Ovary (tissue), 9 donors: ENCODE measurements around the gene F3. TPM values are rescaled to one million over a fixed set of nuclear protein-coding genes. Genes with fewer than 3 reads are reported as not detected.

Experiments used
- DNase-seq, 5 donors: peaks; one replicate each; pipeline ENCODE4 v3.0.0-alpha.2; 2019 to 2020
- H3K27ac ChIP-seq, 2 donors: fragments of 200-600 bp; one replicate each; pipeline versions ENCODE4 v1.5.1 to v1.8.0; 2019 to 2022
- H3K27me3 ChIP-seq: fragments of 200-600 bp; one replicate; pipeline ENCODE4 v1.8.0; 2022
- H3K36me3 ChIP-seq: fragments of 200-600 bp; sonication (generic); one replicate; pipeline ENCODE4 v1.5.1; 2019
- H3K4me1 ChIP-seq: one replicate; pipeline ENCODE4 v1.8.1; 2013; ENCODE audit warnings: mild to moderate bottlenecking, moderate library complexity; ENCODE audit not compliant: insufficient read depth
- H3K4me3 ChIP-seq: fragments of 200-600 bp; sonication (generic); one replicate; pipeline ENCODE4 v1.5.1; 2017
- H3K9me3 ChIP-seq, 2 donors: fragments of 200-600 bp in 1 of 2; sonication (generic) in 1 of 2; one replicate each; pipeline versions ENCODE4 v1.5.1 to v1.8.1; 2013 to 2019; ENCODE audit warnings: mild to moderate bottlenecking in 1 of 2, moderate library complexity in 1 of 2
- EP300 ChIP-seq: sonication (generic); formaldehyde crosslinking; IDR thresholded peaks from one replicate; pipeline ENCODE4 v1.6.1; 2017; ENCODE audit warnings: antibody characterized with exemption
- POLR2A ChIP-seq: fragments of 450-650 bp; IDR thresholded peaks from one replicate; pipeline ENCODE4 v1.6.1; 2017; ENCODE audit warnings: antibody characterized with exemption, mild to moderate bottlenecking, moderate library complexity
- WGBS, 3 donors: extraction: QIAGEN DNeasy Blood & Tissue Kit in 1 of 3; methylation state at CpG; one replicate each; pipeline versions ENCODE4 v1.1.5 to v1.1.7; 2013 to 2017; 5-methylcytosine and 5-hydroxymethylcytosine counted together
- intact Hi-C, 4 donors: fragments of 100-400 bp; cut with DNase I; formaldehyde crosslinking; loops; one replicate each; pipeline versions ENCODE4 v1.11.0 to v1.15.1; 2022 to 2023
- polyA plus RNA-seq, 2 donors: library from polyadenylated mRNA; stranded (reverse); fragments of 200-250 nt in 1 of 2; fragments of 350-450 nt in 1 of 2; fragmentation: Illumina TruSeq in 1 of 2; extraction: RNeasy Lipid Tissue Mini Kit (QIAGEN cat#74804) in 1 of 2; gene quantifications; one replicate each; pipeline ENCODE4 v1.2.3, GENCODE V29; 2013 to 2014
- total RNA-seq, 7 donors: library from RNA; depleted of rRNA in 2 of 7; stranded (reverse); fragments of >200 nt in 2 of 7; fragmentation: NEBNext Ultra II Directional in 3 of 7; extraction: Animal tissue kit (Norgen Biotek cat#: 25700) in 3 of 7; gene quantifications; one replicate each; pipeline versions ENCODE4 v1.1.0 to v1.2.4, GENCODE V29; 2016 to 2023
- TF ChIP-seq, protein P1 (sequence below), 3 donors: fragments of 450-650 bp in 2 of 3; fragments of 200-600 bp in 1 of 3; IDR thresholded peaks; one replicate each; pipeline versions ENCODE4 v1.5.1 to v1.8.0; 2016 to 2022; ENCODE audit warnings: antibody characterized with exemption in 3 of 3, mild to moderate bottlenecking in 1 of 3
- donor health status: DM: no; HTN: no; CAD: no; lungs with moderate emphysema.
- donor health status: DM: no; HTN: no; CAD: no.
- donor health status: Bipolar disorder and iron deficiency.
- donor health status: DM: yes; HTN: yes; CAD: no.
- donor health status: DM: no; HTN: no; CAD: no.
- donor health status: DM: yes; HTN: yes; CAD: no.

The F3 gene
- total and polyA plus RNA-seq, 9 donors = 29.0 to 365 (median 92.4) TPM

DNA sequence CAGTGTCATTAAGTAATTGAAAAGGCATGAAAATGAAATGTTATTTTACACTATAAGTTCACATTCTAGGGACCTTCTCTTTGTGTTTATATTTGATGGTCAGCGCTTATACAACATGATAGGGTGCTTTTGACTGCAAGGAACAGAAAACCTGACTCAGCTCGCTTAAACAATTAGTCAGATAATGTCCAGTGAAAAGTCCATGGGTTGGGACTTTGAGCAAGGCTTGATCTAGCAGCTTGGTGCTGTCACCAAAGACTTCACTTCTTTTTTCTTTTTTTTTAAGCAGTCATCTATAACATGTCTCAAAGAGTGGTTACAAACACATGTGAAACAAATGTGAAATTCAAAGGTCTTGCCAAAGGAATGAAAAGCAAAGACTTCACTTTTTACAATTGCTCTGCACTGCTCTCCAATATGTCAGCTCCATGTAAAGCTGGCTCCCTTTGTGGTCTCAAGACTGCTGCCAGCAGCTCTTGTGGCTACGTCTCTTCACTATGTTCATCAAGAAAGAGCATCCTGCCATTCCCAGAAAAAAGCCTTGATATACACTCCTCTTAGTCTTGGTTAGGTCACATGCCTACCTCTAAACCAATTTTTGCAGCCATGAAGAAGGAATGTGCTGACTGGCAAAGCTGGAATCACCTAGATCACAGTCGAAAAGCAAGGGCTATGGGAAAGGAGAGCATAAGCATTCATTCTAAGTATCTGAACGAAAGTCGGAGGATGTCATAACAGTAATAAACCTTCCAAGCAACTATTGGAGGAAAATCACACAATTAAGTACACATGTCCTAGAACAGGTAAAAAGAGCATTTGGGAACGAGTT is 15.2 kb downstream of the F3 start:
- Histone ChIP-seq H3K9me3 (no peaks in the 10 kb centered on the region), H3K27ac (no peak overlapping the region), H3K27me3 (no peaks in the 10 kb centered on the region), H3K4me1 (peaks cover 2% of the 10 kb centered on the region), H3K36me3 (no peaks in the 10 kb centered on the region), H3K4me3 (no peak overlapping the region)
- intact Hi-C loops = no loop called here
- TF ChIP-seq, protein P1, sequence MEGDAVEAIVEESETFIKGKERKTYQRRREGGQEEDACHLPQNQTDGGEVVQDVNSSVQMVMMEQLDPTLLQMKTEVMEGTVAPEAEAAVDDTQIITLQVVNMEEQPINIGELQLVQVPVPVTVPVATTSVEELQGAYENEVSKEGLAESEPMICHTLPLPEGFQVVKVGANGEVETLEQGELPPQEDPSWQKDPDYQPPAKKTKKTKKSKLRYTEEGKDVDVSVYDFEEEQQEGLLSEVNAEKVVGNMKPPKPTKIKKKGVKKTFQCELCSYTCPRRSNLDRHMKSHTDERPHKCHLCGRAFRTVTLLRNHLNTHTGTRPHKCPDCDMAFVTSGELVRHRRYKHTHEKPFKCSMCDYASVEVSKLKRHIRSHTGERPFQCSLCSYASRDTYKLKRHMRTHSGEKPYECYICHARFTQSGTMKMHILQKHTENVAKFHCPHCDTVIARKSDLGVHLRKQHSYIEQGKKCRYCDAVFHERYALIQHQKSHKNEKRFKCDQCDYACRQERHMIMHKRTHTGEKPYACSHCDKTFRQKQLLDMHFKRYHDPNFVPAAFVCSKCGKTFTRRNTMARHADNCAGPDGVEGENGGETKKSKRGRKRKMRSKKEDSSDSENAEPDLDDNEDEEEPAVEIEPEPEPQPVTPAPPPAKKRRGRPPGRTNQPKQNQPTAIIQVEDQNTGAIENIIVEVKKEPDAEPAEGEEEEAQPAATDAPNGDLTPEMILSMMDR (IDR thresholded peaks at IDR 0.05) = no peak
- no peak for TF ChIP-seq POLR2A
- no peak for TF ChIP-seq EP300
- 93 to 95% (median 94%) methylated on average over 7 of the region's 7 CpGs for WGBS, 3 donors
- no peak for DNase-seq

DNA sequence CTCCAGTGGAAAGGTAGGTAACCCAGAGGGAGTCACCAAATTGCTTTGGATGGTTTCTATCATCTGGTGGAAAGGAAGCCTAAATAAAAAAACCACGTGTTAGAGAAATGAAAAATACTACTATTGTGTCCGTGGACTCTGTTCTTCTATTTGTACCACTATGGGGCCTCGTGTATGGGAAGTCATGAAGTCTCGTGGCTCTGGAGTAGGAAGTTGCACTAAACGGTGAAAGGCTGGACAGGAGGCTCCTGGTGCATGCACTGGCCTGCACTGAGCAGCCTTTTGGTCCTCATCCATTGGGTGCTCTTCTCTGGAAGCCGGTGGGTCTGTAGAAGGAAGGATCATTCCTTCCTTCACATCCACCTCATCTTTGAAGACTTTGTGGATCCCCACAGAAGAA is 17.0 kb downstream of the F3 start:
- TF ChIP-seq, protein P1 (IDR thresholded peaks at IDR 0.05) = no peak
- TF ChIP-seq POLR2A (no peak), EP300 (no peak)
- no peaks in the 10 kb centered on the region for H3K36me3 ChIP-seq
- H3K4me1 ChIP-seq = peaks cover 2% of the 10 kb centered on the region
- H3K9me3 ChIP-seq = no peaks in the 10 kb centered on the region
- H3K4me3 ChIP-seq = no peak overlapping the region
- H3K27me3 ChIP-seq = no peaks in the 10 kb centered on the region
- 84 to 92% (median 90%) methylated on average over 6 of the region's 6 CpGs for WGBS, 3 donors
- no peak for DNase-seq
- intact Hi-C loops = loop anchor here in 2 of 4 donors (5.0 kb wide), 1 partner anchor 278 kb away; no protein-coding TSS in a partner anchor
- H3K27ac ChIP-seq = no peak overlapping the region

DNA sequence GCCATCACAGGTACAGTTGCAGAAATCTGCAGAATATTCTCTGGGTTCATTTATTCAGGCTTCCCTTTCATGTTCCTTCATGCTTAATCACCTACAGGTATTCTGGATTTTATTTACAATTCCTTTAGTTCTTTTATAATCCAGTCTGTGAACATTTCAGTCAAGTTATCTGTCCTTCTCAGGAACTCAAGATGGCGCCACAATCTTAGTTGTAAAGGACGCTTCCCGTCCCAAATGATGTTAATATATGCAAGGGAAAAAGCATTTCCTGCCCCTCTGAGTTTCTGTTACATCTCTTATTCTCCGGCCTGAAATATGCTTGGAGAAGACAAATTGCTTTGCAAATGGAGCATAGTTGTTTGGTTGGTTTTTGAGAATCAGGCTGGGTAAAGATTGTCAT is 19.3 kb downstream of the F3 start:
- peak in 1 of 5 donors; percentile 61 for DNase-seq
- Histone ChIP-seq H3K4me3 (no peak overlapping the region), H3K4me1 (no peaks in the 10 kb centered on the region), H3K27ac (no peak overlapping the region), H3K36me3 (no peaks in the 10 kb centered on the region), H3K9me3 (no peaks in the 10 kb centered on the region), H3K27me3 (no peaks in the 10 kb centered on the region)
- intact Hi-C loops = loop anchor here in 3 of 4 donors (2.0 to 5.0 kb wide), 2 partner anchors 280 kb away; no protein-coding TSS in a partner anchor
- TF ChIP-seq POLR2A = no peak
- TF ChIP-seq, protein P1 (IDR thresholded peaks at IDR 0.05) = peak; percentile 23 to 70 (median 53)
- WGBS, 3 donors = 14 to 21% (median 15%) methylated on average over 4 of the region's 4 CpGs

DNA sequence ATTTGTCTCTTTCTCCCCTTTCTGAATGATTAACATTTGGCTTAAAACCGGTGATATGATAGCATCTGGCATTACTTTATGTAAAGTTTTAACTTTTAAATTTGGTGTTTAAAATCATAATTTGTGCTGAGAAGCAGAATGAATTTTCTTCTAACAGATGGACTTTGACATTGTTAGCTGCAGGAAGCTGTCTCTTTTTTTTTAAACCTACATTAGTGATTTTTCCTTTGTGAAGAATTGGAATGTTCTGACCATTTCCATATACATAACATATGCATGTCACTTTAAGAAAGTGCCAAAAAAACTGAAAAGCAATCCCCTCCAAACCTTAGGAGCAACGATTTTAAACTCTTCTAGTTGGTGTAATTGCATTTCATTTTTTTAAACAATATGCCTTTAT is 22.2 kb downstream of the F3 start:
- no peaks in the 10 kb centered on the region for H3K36me3 ChIP-seq
- no peak overlapping the region for H3K27ac ChIP-seq
- H3K27me3 ChIP-seq = no peaks in the 10 kb centered on the region
- no peak for DNase-seq
- intact Hi-C loops = no loop called here
- WGBS, 3 donors = 62 to 73% (median 64%) methylated on average over 2 of the region's 2 CpGs
- H3K4me3 ChIP-seq = no peak overlapping the region
- no peaks in the 10 kb centered on the region for H3K9me3 ChIP-seq
- TF ChIP-seq, protein P1 (IDR thresholded peaks at IDR 0.05) = no peak
- TF ChIP-seq POLR2A (no peak), EP300 (no peak)
- H3K4me1 ChIP-seq = no peaks in the 10 kb centered on the region
